CD14-positive monocyte (primary cell): Measurements from ENCODE around the gene ATP6AP1. TPM values are rescaled to one million over a fixed set of nuclear protein-coding genes. Genes with fewer than 3 reads are reported as not detected.

Experiments used
- DNase-seq, 3 donors: peaks; one replicate each; pipeline ENCODE4 v3.0.0-alpha.2; 2011 to 2022
- H2AFZ ChIP-seq: 2 replicates; pipeline ENCODE4 v1.6.0; 2012; ENCODE audit warnings: mild to moderate bottlenecking, low read depth, low read length, inconsistent platforms; ENCODE audit not compliant: insufficient read depth, poor library complexity, severe bottlenecking
- H3K27ac ChIP-seq, 2 donors: 1 replicate in 1 of 2; 2 replicates in 1 of 2; pipeline ENCODE4 v1.5.1; 2012 to 2013; ENCODE audit warnings: low read length in 2 of 2, control low read depth in 1 of 2, inconsistent platforms in 1 of 2, low read depth in 1 of 2, mild to moderate bottlenecking in 1 of 2
- H3K27me3 ChIP-seq, 2 donors: one replicate each; pipeline versions ENCODE4 v1.6.0 to v1.6.1; 2011 to 2013; ENCODE audit warnings: low read length in 2 of 2; ENCODE audit not compliant: control insufficient read depth in 2 of 2, insufficient read depth in 2 of 2
- H3K36me3 ChIP-seq, 2 donors: replicated peaks in 1 of 2; 1 replicate in 1 of 2; 2 replicates in 1 of 2; pipeline versions ENCODE4 v1.5.1 to v1.6.1; 2012 to 2013; ENCODE audit warnings: low read length in 2 of 2, control low read depth in 1 of 2, inconsistent platforms in 1 of 2, mild to moderate bottlenecking in 1 of 2; ENCODE audit not compliant: insufficient read depth in 2 of 2, control insufficient read depth in 1 of 2
- H3K4me1 ChIP-seq, 2 donors: 1 replicate in 1 of 2; 2 replicates in 1 of 2; pipeline versions ENCODE4 v1.5.1 to v1.6.1; 2012 to 2013; ENCODE audit warnings: low read length in 2 of 2, control low read depth in 1 of 2, inconsistent platforms in 1 of 2, mild to moderate bottlenecking in 1 of 2, moderate library complexity in 1 of 2; ENCODE audit not compliant: insufficient read depth in 2 of 2, control insufficient read depth in 1 of 2
- H3K4me2 ChIP-seq: replicated peaks from 2 replicates; pipeline ENCODE3; 2012; ENCODE audit warnings: low read length, moderate library complexity, mild to moderate bottlenecking; ENCODE audit not compliant: poor library complexity, severe bottlenecking; ENCODE audit errors: extremely low read depth
- H3K4me3 ChIP-seq, 3 experiments: fragments of 200-600 bp in 1 of 3; sonication (generic) in 1 of 3; replicated peaks in 1 of 3; 1 replicate in 2 of 3; 2 replicates in 1 of 3; pipeline ENCODE4 v1.5.1; 2011 to 2013; ENCODE audit warnings: low read length in 3 of 3, mild to moderate bottlenecking in 3 of 3, control low read depth in 2 of 3, low read depth in 2 of 3, inconsistent platforms in 1 of 3, moderate library complexity in 1 of 3
- H3K79me2 ChIP-seq: 2 replicates; pipeline ENCODE4 v1.6.0; 2012; ENCODE audit warnings: mild to moderate bottlenecking, control low read depth, inconsistent platforms, low read length, moderate library complexity; ENCODE audit not compliant: insufficient read depth
- H3K9ac ChIP-seq: 2 replicates; pipeline ENCODE4 v1.6.0; 2017; ENCODE audit warnings: low read length, mild to moderate bottlenecking; ENCODE audit not compliant: insufficient read depth, poor library complexity, severe bottlenecking
- H3K9me3 ChIP-seq, 2 donors: replicated peaks in 1 of 2; 1 replicate in 1 of 2; 2 replicates in 1 of 2; pipeline versions ENCODE4 v1.5.1 to v1.6.1; 2012 to 2013; ENCODE audit warnings: low read length in 2 of 2, control low read depth in 1 of 2; ENCODE audit not compliant: control insufficient read depth in 1 of 2, insufficient read depth in 1 of 2
- H4K20me1 ChIP-seq: 2 replicates; pipeline ENCODE4 v1.6.0; 2012; ENCODE audit warnings: mild to moderate bottlenecking, low read length, control low read depth, moderate library complexity; ENCODE audit not compliant: insufficient read depth
- H3K27ac Mint-ChIP-seq, 7 donors: one replicate each; pipeline ENCODE4 v1.8.0; 2020; ENCODE audit warnings: mild to moderate bottlenecking in 7 of 7, mixed read lengths in 7 of 7, moderate library complexity in 6 of 7, inconsistent platforms in 2 of 7
- H3K27me3 Mint-ChIP-seq, 3 donors: one replicate each; pipeline ENCODE4 v1.8.0; 2021 to 2022; ENCODE audit warnings: low read depth in 3 of 3, mild to moderate bottlenecking in 3 of 3, mixed read lengths in 3 of 3, moderate library complexity in 3 of 3, inconsistent platforms in 1 of 3
- H3K36me3 Mint-ChIP-seq, 2 donors: one replicate each; pipeline ENCODE4 v1.8.0; 2020; ENCODE audit warnings: mixed read lengths in 2 of 2, inconsistent platforms in 1 of 2, mild to moderate bottlenecking in 1 of 2
- H3K4me1 Mint-ChIP-seq: one replicate; pipeline ENCODE4 v1.8.0; 2020; ENCODE audit warnings: mild to moderate bottlenecking, mixed read lengths
- H3K4me3 Mint-ChIP-seq, 2 donors: one replicate each; pipeline ENCODE4 v1.8.0; 2020; ENCODE audit warnings: mild to moderate bottlenecking in 2 of 2, mixed read lengths in 2 of 2, moderate library complexity in 1 of 2
- H3K9me3 Mint-ChIP-seq, 7 donors: one replicate each; pipeline ENCODE4 v1.8.0; 2020 to 2022; ENCODE audit warnings: mixed read lengths in 7 of 7, mild to moderate bottlenecking in 6 of 7, moderate library complexity in 6 of 7, inconsistent platforms in 2 of 7
- CTCF ChIP-seq: fragments of 200-600 bp; IDR thresholded peaks from one replicate; pipeline ENCODE4 v1.8.0; 2022; ENCODE audit warnings: antibody characterized with exemption, mild to moderate bottlenecking
- WGBS: methylation state at CpG from one replicate; pipeline ENCODE4 v1.1.5; 2013; ENCODE audit warnings: missing lambda C conversion rate; ENCODE audit not compliant: insufficient coverage; 5-methylcytosine and 5-hydroxymethylcytosine counted together
- intact Hi-C, 2 donors: fragments of 100-400 bp; cut with micrococcal nuclease; formaldehyde crosslinking; loops; one replicate each; pipeline versions ENCODE4 v1.15.0 to v1.15.1; 2023
- polyA plus RNA-seq, 3 donors: library from polyadenylated mRNA; depleted of rRNA in 1 of 3; unstranded in 2 of 3; stranded (reverse) in 1 of 3; fragments of 300-500 nt in 2 of 3; fragments of >200 nt in 1 of 3; fragmentation: Illumina TruSeq in 2 of 3; gene quantifications; 1 replicate in 2 of 3; 2 replicates in 1 of 3; pipeline ENCODE4 v1.2.3, GENCODE V29; 2012 to 2021

ATP6AP1 gene
- polyA plus RNA-seq, 3 donors: 116 to 178 (median 145) TPM

- under 1% methylated on average over 59 of the region's 93 CpGs for WGBS
- peak within 1 kb of the TSS; percentile 44 to 66 for H3K27ac ChIP-seq
- H3K36me3 Mint-ChIP-seq: peaks cover 60 to 76% of the 10 kb centered on the region in 2 donors
- H3K27me3 ChIP-seq: no peaks in the 10 kb centered on the region
- H2AFZ ChIP-seq: no peak within 1 kb of the TSS
- peaks cover 16 to 24% of the 10 kb centered on the region in 2 donors for H3K4me1 ChIP-seq
- H3K9ac ChIP-seq: peak within 1 kb of the TSS; percentile 60
- peak within 1 kb of the TSS; percentile 75 for H3K4me2 ChIP-seq
- H3K36me3 ChIP-seq: peaks cover 60 to 66% of the 10 kb centered on the region in 2 donors
- H3K4me3 Mint-ChIP-seq: peak within 1 kb of the TSS; percentile 85 to 86
- peaks cover 15% of the 10 kb centered on the region for H4K20me1 ChIP-seq
- intact Hi-C loops: loop anchor here in 1 of 2 donors (5.0 kb wide), 1 partner anchor 35 kb away; no protein-coding TSS in a partner anchor
- peaks cover 0 to 15% (median 0%) of the 10 kb centered on the region in 3 donors for H3K27me3 Mint-ChIP-seq
- peak within 1 kb of the TSS; percentile 53 to 75 (median 55) for H3K4me3 ChIP-seq
- peaks cover 0 to 5% of the 10 kb centered on the region in 2 donors for H3K9me3 ChIP-seq
- peaks cover 42% of the 10 kb centered on the region for H3K79me2 ChIP-seq
- peak within 1 kb of the TSS; percentile 77 to 89 (median 80) for H3K27ac Mint-ChIP-seq
- peaks cover 20% of the 10 kb centered on the region for H3K4me1 Mint-ChIP-seq
- no peak for TF ChIP-seq CTCF
- peaks cover 0 to 17% (median 11%) of the 10 kb centered on the region in 7 donors for H3K9me3 Mint-ChIP-seq
- DNase-seq: peak; percentile 33 to 63 (median 44)
These were observed 8.7 kb downstream of the ATP6AP1 start, which contains the start of gene GDI1 for GRCh38 chrX:154436983-154437752. GDI1 (plus strand) TSS chrX:154437154; CDS start chrX:154437255, 101 bp downstream.

- Histone ChIP-seq H3K79me2 (peaks cover 35% of the 10 kb centered on the region), H3K27ac (no peak overlapping the region), H3K9ac (peak overlapping the region; percentile 60), H3K9me3 (peaks cover 0 to 5% of the 10 kb centered on the region in 2 donors), H3K4me1 (peaks cover 14 to 22% of the 10 kb centered on the region in 2 donors), H3K4me2 (peak overlapping the region; percentile 75), H3K4me3 (peak overlapping the region; percentile 53 to 75 (median 55)), H3K36me3 (peaks cover 55 to 62% of the 10 kb centered on the region in 2 donors), H3K27me3 (no peaks in the 10 kb centered on the region), H2AFZ (no peak overlapping the region), H4K20me1 (peaks cover 15% of the 10 kb centered on the region)
- TF ChIP-seq CTCF: no peak
- intact Hi-C loops: loop anchor here in 1 of 2 donors (5.0 kb wide), 1 partner anchor 36 kb away; no protein-coding TSS in a partner anchor
- Mint-ChIP-seq H3K36me3 (peaks cover 58 to 74% of the 10 kb centered on the region in 2 donors), H3K4me3 (peak overlapping the region; percentile 85 to 86), H3K4me1 (peaks cover 20% of the 10 kb centered on the region), H3K27ac (peak overlapping the region in 6 of 7 donors; percentile 40 to 79 (median 66)), H3K9me3 (peaks cover 0 to 17% (median 11%) of the 10 kb centered on the region in 7 donors), H3K27me3 (peaks cover 0 to 18% (median 0%) of the 10 kb centered on the region in 3 donors)
- no peak for DNase-seq
- 80% methylated on average over 2 of the region's 28 CpGs for WGBS
These were observed 9.8 kb downstream of the ATP6AP1 start for GRCh38 chrX:154437971-154438893.
